ENCODE results near the gene SIPA1. TPM values are rescaled to one million over a fixed set of nuclear protein-coding genes. Genes with fewer than 3 reads are reported as not detected.

Gene SIPA1
- total and polyA plus RNA-seq, 2 of the 8 experiments (the other 6 are each of a cell fraction or from before 2014, with no cell fraction given), result 35.3 to 72.2 TPM

- TF ChIP-seq, protein P1, sequence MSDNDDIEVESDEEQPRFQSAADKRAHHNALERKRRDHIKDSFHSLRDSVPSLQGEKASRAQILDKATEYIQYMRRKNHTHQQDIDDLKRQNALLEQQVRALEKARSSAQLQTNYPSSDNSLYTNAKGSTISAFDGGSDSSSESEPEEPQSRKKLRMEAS (IDR thresholded peaks at IDR 0.05), result no peak
- TF ChIP-seq, protein P2, sequence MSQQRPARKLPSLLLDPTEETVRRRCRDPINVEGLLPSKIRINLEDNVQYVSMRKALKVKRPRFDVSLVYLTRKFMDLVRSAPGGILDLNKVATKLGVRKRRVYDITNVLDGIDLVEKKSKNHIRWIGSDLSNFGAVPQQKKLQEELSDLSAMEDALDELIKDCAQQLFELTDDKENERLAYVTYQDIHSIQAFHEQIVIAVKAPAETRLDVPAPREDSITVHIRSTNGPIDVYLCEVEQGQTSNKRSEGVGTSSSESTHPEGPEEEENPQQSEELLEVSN (IDR thresholded peaks at IDR 0.05), result no peak
- TF ChIP-seq BACH1 (IDR thresholded peaks at IDR 0.05; ENCODE audit: low read length) (no peak), CBX5 (IDR thresholded peaks at IDR 0.05; ENCODE audit: low read depth, low read length) (no peak), HDAC2 (IDR thresholded peaks at IDR 0.05; ENCODE audit: borderline replicate concordance in 1 of 2, low read depth in 2 of 2, low read length in 2 of 2) (no peak), FOSL1 (IDR thresholded peaks at IDR 0.05; ENCODE audit: insufficient read depth, low read depth, low read length) (no peak), YY1 (IDR thresholded peaks at IDR 0.05; ENCODE audit: low read depth, low read length) (no peak), MAFK (IDR thresholded peaks at IDR 0.05; ENCODE audit: low read depth, low read length) (no peak), CREB1 (IDR thresholded peaks at IDR 0.05) (no peak), ATF2 (IDR thresholded peaks at IDR 0.05; ENCODE audit: low read length) (no peak), GABPA (IDR thresholded peaks at IDR 0.05; ENCODE audit: borderline replicate concordance, insufficient read depth, low read length) (0 out of 2 replicates have a peak, but pooled peaks have one; percentile 61), EP300 (IDR thresholded peaks at IDR 0.05; ENCODE audit: borderline replicate concordance in 1 of 2, low read depth in 2 of 2, low read length in 2 of 2) (no peak), SIRT6 (IDR thresholded peaks at IDR 0.05; ENCODE audit: low read length) (no peak), RXRA (IDR thresholded peaks at IDR 0.05; ENCODE audit: insufficient read depth, low read depth, low read length) (no peak), JUND (IDR thresholded peaks at IDR 0.05; ENCODE audit: low read length) (no peak), TAF7 (optimal IDR thresholded peaks at IDR 0.05; ENCODE audit: borderline replicate concordance, low read depth, low read length) (no peak), POU5F1 (IDR thresholded peaks at IDR 0.05; ENCODE audit: low read depth, low read length) (no peak), NANOG (IDR thresholded peaks at IDR 0.05; ENCODE audit: insufficient read depth, low read depth, low read length, poor library complexity, severe bottlenecking) (no peak), BRCA1 (IDR thresholded peaks at IDR 0.05; ENCODE audit: low read depth, low read length) (no peak), JUN (IDR thresholded peaks at IDR 0.05; ENCODE audit: low read depth, low read length) (no peak)
These were observed 45.7 kb upstream of the SIPA1 start (continued) for GRCh38 chr11:65591939-65592857.

All from H1 (cell line).